HG03575 (cell line): ENCODE data around the gene KLK11.

ENCODE experiments used
- ATAC-seq: cut with Tn5 transposase; IDR thresholded peaks from one replicate; pipeline ENCODE4 v1.9.1; 2021; ENCODE audit not compliant: unreplicated experiment, insufficient number of reproducible peaks, low FRiP score; ENCODE audit errors: extremely low read depth

KLK11 gene

DNA sequence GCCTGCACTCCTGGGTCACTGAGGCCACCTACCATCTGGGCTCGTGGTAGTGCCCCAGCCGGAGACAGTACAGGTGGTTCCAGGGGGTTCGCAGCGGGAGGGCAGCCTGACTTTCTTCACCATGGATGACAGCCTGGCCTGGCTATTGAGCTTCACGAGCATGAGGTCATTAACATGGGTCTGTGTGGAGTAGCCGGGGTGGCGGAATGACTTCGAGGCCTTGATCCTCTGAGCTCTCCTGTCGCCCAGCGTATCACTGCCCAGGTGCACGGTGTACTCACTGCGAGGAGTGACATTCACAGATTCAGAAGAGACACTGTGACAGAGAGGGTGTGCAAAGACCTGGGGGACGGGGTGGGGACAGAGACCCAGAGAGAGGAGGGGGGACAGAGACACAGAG, 46.2 kb downstream of the KLK11 start:
- ATAC-seq = no peak

DNA sequence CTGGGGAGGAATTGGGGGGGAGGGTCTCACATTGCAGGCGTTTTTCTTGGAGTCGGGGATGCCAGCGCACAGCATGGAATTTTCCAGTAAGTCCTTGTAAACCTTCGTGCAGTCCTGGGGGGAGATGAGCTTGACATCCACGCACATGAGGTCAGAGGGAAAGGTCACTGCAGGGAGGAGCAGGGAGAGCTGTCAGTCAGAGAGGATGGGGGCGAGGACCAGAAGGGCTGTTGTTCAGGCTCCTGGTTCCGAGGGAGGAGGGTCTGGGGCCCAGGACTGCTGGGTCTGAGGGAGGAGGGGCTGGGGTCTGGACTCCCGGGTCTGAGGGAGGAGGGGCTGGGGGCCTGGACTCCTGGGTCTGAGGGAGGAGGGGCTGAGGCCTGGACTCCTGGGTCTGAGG, 46.7 kb downstream of the KLK11 start:
- ATAC-seq = no peak

DNA sequence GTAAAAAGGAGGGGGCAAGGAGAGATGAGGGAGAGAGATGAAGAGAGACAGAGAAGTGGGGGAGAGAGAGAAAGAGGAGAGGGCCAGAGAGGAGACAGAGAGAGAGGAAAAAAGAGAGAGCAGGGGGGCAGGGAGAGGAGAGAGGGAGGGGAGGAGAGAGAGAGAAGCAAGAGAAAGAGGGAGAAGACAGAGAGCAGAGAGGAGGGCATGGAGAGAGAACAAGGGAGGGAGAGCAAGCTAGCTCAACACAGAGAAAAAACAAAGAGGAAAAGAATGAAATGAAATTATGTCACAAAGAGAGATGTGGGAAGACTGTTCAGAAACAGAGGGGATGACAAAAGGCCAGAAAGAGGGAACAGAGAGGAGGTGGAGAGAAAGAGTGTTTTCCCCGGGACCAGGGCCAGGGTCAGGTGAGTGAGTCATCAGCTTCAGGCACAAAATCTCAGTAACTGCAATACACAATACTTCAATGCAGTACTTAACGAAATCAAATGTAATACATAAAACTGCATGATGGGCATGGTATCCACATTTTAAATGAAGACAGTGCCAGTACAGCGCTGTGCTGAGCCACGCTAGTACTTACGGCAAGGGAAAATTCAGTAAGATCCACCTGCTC, 47.5 kb downstream of the KLK11 start:
- ATAC-seq = no peak

DNA sequence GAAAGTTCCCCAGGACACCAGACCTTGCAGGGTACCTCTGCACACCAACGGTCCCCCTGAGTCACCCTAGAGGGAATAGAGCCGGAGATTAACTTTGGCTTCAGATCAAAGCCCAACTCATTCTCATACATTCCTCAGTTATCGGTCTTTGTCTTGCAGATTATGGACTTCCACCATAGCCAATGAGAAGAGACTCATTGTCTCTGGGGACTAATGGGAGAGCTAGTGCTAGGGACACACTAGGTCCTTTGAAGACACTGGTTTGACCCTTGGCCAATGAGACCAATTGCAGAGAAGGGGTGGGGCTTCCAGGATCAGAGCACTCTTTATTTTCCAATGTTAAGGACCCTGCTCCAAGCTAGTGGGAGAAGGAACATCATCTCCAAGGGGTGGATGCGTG, 48.8 kb downstream of the KLK11 start:
- no peak for ATAC-seq

DNA sequence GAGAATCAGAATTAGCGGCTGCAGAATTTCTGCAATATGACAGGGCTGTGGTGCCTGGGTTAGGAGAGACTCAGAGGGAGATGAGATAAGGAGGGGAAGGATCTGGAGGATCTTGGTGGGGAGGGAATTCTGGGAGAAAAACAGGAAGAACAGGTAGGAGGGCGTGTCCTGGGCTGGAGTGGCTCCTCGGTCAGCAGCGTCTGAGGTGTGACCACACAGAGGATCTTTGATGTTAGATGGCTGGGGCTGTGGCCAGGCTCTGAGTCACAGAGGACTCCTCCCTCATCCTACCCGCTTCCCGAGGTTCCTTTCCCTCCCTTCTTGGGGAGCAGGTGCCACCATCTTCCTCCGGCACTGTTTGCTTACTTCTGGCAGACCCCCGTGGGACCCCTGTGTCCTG, 50.6 kb downstream of the KLK11 start:
- ATAC-seq = no peak

DNA sequence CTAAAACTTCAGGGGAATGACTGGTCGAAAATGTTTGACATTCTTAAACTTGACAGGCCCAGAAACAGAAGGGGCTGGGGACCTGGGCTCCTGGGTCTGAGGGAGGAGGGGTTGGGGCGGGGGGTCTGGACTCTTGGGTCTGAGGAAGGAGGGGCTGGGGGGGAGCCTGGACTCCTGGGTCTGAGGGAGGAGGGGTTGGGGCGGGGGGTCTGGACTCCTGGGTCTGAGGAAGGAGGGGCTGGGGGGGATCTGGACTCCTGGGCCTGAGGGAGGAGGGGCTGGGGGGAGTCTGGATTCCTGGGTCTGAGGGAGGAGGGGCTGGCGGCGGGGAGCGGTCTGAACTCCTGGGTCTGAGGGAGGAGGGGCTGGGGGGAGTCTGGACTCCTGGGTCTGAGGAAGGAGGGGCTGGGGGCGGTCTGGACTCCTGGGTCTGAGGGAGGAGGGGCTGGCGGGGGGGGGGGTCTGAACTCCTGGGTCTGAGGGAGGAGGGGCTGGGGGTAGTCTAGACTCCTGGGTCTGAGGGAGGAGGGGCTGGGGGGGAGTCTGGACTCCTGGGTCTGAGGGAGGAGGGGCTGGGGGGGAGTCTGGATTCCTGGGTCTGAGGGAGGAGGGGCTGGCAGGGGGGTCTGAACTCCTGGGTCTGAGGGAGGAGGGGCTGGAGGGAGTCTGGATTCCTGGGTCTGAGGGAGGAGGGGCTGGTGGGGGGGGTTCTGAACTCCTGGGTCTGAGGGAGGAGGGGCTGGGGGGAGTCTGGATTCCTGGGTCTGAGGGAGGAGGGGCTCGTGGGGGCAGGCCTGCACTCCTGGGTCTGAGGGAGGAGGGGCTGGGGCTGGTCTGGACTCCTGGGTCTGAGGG, 51.5 kb downstream of the KLK11 start:
- no peak for ATAC-seq

DNA sequence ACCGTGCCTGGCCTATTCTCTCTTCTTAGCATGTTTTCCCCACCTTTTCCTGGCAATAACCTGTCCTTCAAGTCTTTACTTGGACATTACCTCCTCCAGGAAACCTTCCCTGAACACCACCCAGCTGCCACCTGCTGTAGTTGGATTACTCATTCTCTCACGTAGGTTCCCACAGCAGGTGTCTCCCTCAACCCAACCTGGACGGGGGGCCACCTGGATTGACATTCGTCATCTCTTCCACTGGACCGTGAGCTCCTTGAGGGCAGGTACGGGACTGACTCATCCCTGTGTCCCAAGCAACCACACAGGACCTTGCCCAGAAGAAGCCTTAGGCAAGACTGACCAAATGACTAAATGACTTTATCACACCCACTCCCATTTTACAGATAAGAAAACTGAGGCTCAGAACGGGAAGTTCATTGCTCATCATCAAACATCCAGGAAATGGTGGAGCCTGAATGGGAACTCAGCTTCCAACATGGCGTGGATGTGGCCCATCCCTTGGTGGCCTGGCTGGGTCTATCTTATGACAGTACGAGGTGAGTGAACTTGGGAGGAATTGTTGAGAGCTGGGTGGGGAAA, 53.5 kb downstream of the KLK11 start:
- no peak for ATAC-seq
